NB4 (cell line): Measurements from ENCODE around the gene VTN.
A peak's percentile ranks its signal among the peaks of the same experiment; 100 is the strongest.

ENCODE experiments used
- DNase-seq: peaks from one replicate; pipeline ENCODE4 v3.0.0; 2010; ENCODE audit warnings: low read depth
- H3K4me3 ChIP-seq: one replicate; pipeline ENCODE4 v1.5.1; 2011; ENCODE audit warnings: mild to moderate bottlenecking, low read depth, low read length, moderate library complexity
- CTCF ChIP-seq: IDR thresholded peaks from one replicate; pipeline ENCODE4 v1.5.1; 2012; ENCODE audit warnings: low read depth, low read length
- MAX ChIP-seq: IDR thresholded peaks from 2 replicates; pipeline ENCODE4 v1.6.1; 2011; ENCODE audit warnings: low read depth, low read length
- MYC ChIP-seq: IDR thresholded peaks from 2 replicates; pipeline ENCODE4 v1.6.1; 2011; ENCODE audit warnings: low read depth, low read length
- POLR2A ChIP-seq: IDR thresholded peaks from 2 replicates; pipeline ENCODE4 v1.6.1; 2011; ENCODE audit warnings: mild to moderate bottlenecking; ENCODE audit not compliant: insufficient read length; ENCODE audit errors: extremely low read depth

The VTN gene

GRCh38 chr17:28338056-28338768 is 31.9 kb downstream of the VTN start:
- H3K4me3 ChIP-seq: no peak overlapping the region
- no peak for DNase-seq
- TF ChIP-seq POLR2A: no peak
- no peak for TF ChIP-seq MYC
- TF ChIP-seq CTCF: no peak
- no peak for TF ChIP-seq MAX

GRCh38 chr17:28335959-28336871 is 33.9 kb downstream of the VTN start:
- no peak for TF ChIP-seq POLR2A
- TF ChIP-seq MAX: no peak
- TF ChIP-seq CTCF: no peak
- no peak for TF ChIP-seq MYC
- H3K4me3 ChIP-seq: peak overlapping the region; percentile 90
- DNase-seq: peak; percentile 42

- TF ChIP-seq MAX (peak; percentile 57; the same call in 1 of the 2 replicates), MYC (0 out of 2 replicates have a peak, but pooled peaks have one; percentile 25), POLR2A (peak; percentile 48), CTCF (no peak)
- H3K4me3 ChIP-seq: peak within 1 kb of the TSS; percentile 90
Observed at GRCh38 chr17:28335201-28335958, 34.7 kb downstream of the VTN start, which contains the start of the genes IFT20 and TNFAIP1. Gene IFT20, minus strand, starts transcription at chr17:28335472. Its CDS starts 3,487 bp downstream, at chr17:28331985. Gene TNFAIP1, plus strand, starts transcription at chr17:28335761. Its CDS starts 3,761 bp downstream, at chr17:28339522.

DNA sequence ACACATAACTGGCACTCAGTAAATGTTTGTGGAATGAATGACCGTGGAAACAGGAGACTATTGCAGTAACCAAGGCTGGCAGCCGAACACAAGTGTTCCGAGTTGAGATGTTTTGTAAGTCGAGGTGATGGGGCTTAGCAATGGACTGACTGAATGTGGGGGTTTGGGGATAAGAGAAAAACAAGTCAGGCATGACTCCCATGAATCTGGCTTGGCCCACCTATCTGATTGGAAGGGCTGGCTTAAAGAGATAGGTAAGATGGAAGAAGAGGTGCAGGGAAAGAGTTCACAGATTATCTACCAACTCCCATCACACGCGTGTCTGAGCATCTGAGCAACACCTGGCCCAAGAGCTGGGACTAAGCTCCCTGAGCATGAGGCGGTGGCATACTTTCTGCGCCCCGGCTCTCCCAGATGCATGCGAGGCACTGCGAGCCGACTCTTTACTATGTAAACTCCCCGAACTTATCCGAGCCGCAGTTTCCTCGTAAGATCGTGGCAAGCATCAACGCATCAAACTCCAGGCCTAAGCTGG is 35.4 kb downstream of the VTN start:
- peak overlapping the region; percentile 90 for H3K4me3 ChIP-seq
- TF ChIP-seq MAX (no peak), POLR2A (no peak), CTCF (no peak), MYC (no peak)
- no peak for DNase-seq

More at GRCh38 chr17:28335201-28335958, 34.7 kb downstream of the VTN start, which contains the start of the genes IFT20 and TNFAIP1:
- peak; percentile 100 for DNase-seq

- TF ChIP-seq MAX: no peak
- TF ChIP-seq POLR2A: no peak
- TF ChIP-seq CTCF: no peak
- no peak for TF ChIP-seq MYC
- peak overlapping the region; percentile 90 for H3K4me3 ChIP-seq
- no peak for DNase-seq
Observed at GRCh38 chr17:28334171-28334570, 35.9 kb downstream of the VTN start.
